Measurements from ENCODE around the gene LOXL3.

The LOXL3 gene

DNA sequence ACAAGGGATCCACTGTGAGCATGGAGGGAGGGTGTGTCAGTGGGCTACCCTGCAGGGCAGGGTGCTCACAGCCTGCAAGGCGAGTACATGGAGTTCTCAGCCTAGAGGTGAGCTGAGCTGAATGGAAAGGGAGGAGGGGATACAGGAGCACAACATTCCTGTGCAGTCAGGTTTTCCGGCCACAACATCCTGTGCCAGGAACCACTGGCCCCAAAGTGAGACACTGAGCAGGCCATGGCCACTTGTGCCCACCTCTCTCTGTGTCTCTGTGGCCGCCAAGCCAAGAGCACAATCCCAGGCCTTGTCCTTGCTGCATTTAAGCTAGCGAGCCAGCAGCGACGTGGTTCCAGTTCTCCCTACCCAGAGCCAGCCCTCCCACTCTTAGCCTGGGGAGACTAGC, 6.8 kb upstream of the LOXL3 start:
- Histone ChIP-seq H4K20me1 (ENCODE audit: low read depth, low read length) (no peaks in the 10 kb centered on the region), H3K27me3 (ENCODE audit: low read length) (no peaks in the 10 kb centered on the region), H3K27ac (ENCODE audit: low read depth, low read length) (no peak overlapping the region), H2AFZ (ENCODE audit: low read depth, low read length, severe bottlenecking) (no peak overlapping the region), H3K4me2 (ENCODE audit: low read depth, low read length, poor library complexity, severe bottlenecking) (no peak overlapping the region), H3F3A (ENCODE audit: insufficient read depth) (no peaks in the 10 kb centered on the region), H3K9me2 (replicated peaks; ENCODE audit: insufficient read depth, low read length) (no peaks in the 10 kb centered on the region), H3K4me3 (ENCODE audit: insufficient read depth, low read length, poor library complexity, severe bottlenecking) (no peak overlapping the region), H3K79me2 (ENCODE audit: insufficient read depth, low read length) (no peaks in the 10 kb centered on the region), H3K9ac (ENCODE audit: low read length) (no peak overlapping the region), H3K36me3 (ENCODE audit: low read length) (no peaks in the 10 kb centered on the region), H3K9me3 (ENCODE audit: insufficient read depth, low read length) (no peaks in the 10 kb centered on the region)
- TF ChIP-seq, protein P1, sequence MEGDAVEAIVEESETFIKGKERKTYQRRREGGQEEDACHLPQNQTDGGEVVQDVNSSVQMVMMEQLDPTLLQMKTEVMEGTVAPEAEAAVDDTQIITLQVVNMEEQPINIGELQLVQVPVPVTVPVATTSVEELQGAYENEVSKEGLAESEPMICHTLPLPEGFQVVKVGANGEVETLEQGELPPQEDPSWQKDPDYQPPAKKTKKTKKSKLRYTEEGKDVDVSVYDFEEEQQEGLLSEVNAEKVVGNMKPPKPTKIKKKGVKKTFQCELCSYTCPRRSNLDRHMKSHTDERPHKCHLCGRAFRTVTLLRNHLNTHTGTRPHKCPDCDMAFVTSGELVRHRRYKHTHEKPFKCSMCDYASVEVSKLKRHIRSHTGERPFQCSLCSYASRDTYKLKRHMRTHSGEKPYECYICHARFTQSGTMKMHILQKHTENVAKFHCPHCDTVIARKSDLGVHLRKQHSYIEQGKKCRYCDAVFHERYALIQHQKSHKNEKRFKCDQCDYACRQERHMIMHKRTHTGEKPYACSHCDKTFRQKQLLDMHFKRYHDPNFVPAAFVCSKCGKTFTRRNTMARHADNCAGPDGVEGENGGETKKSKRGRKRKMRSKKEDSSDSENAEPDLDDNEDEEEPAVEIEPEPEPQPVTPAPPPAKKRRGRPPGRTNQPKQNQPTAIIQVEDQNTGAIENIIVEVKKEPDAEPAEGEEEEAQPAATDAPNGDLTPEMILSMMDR (IDR thresholded peaks at IDR 0.05; ENCODE audit: insufficient read depth, low read length, poor library complexity, severe bottlenecking) = no peak
- TF ChIP-seq EZH2phosphoT487 (conservative IDR thresholded peaks at IDR 0.05; ENCODE audit: low read length) = no peak

DNA sequence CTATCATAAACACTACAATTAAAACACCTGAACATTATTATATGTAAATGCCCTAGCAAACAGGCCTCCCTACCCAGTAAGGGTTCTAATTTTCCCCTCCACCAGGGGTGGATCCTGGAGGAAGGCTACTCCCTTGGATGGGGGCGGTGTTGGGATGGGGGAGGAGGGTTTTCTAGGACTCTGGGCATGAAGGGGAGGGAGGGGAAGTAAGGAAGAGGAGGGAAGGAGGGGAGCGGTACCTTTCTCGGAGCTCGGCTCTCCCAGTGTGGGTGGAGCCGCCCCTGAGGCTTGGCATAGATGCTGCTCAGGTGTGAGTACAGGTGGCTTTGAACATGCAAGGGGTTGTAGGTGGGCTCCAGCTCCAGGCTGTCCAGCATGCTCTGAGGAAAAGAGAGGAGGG, 6.2 kb upstream of the LOXL3 start:
- no peaks in the 10 kb centered on the region for H3K9me2 ChIP-seq (replicated peaks; ENCODE audit: insufficient read depth, low read length)
- H3K79me2 ChIP-seq (ENCODE audit: insufficient read depth, low read length) = no peaks in the 10 kb centered on the region
- no peak overlapping the region for H3K4me2 ChIP-seq (ENCODE audit: low read depth, low read length, poor library complexity, severe bottlenecking)
- H3K4me3 ChIP-seq (ENCODE audit: insufficient read depth, low read length, poor library complexity, severe bottlenecking) = no peak overlapping the region
- H2AFZ ChIP-seq (ENCODE audit: low read depth, low read length, severe bottlenecking) = no peak overlapping the region
- H3F3A ChIP-seq (ENCODE audit: insufficient read depth) = no peaks in the 10 kb centered on the region
- H4K20me1 ChIP-seq (ENCODE audit: low read depth, low read length) = no peaks in the 10 kb centered on the region
- H3K36me3 ChIP-seq (ENCODE audit: low read length) = no peaks in the 10 kb centered on the region
- H3K9me3 ChIP-seq (ENCODE audit: insufficient read depth, low read length) = no peaks in the 10 kb centered on the region
- H3K27ac ChIP-seq (ENCODE audit: low read depth, low read length) = no peak overlapping the region
- TF ChIP-seq EZH2phosphoT487 (conservative IDR thresholded peaks at IDR 0.05; ENCODE audit: low read length) = no peak
- TF ChIP-seq, protein P1 (IDR thresholded peaks at IDR 0.05; ENCODE audit: insufficient read depth, low read length, poor library complexity, severe bottlenecking) = no peak
- no peak overlapping the region for H3K9ac ChIP-seq (ENCODE audit: low read length)
- H3K27me3 ChIP-seq (ENCODE audit: low read length) = no peaks in the 10 kb centered on the region

- H3K9ac ChIP-seq (ENCODE audit: low read length) = no peak overlapping the region
- no peak for TF ChIP-seq EZH2phosphoT487 (conservative IDR thresholded peaks at IDR 0.05; ENCODE audit: low read length)
- TF ChIP-seq, protein P1 (IDR thresholded peaks at IDR 0.05; ENCODE audit: insufficient read depth, low read length, poor library complexity, severe bottlenecking) = no peak
- no peaks in the 10 kb centered on the region for H4K20me1 ChIP-seq (ENCODE audit: low read depth, low read length)
- H3K36me3 ChIP-seq (ENCODE audit: low read length) = no peaks in the 10 kb centered on the region
- H3F3A ChIP-seq (ENCODE audit: insufficient read depth) = no peaks in the 10 kb centered on the region
- H3K9me3 ChIP-seq (ENCODE audit: insufficient read depth, low read length) = no peaks in the 10 kb centered on the region
- H3K4me2 ChIP-seq (ENCODE audit: low read depth, low read length, poor library complexity, severe bottlenecking) = no peak overlapping the region
- H2AFZ ChIP-seq (ENCODE audit: low read depth, low read length, severe bottlenecking) = no peak overlapping the region
- H3K27me3 ChIP-seq (ENCODE audit: low read length) = no peaks in the 10 kb centered on the region
- H3K9me2 ChIP-seq (replicated peaks; ENCODE audit: insufficient read depth, low read length) = no peaks in the 10 kb centered on the region
- H3K79me2 ChIP-seq (ENCODE audit: insufficient read depth, low read length) = no peaks in the 10 kb centered on the region
- no peak overlapping the region for H3K4me3 ChIP-seq (ENCODE audit: insufficient read depth, low read length, poor library complexity, severe bottlenecking)
- no peak overlapping the region for H3K27ac ChIP-seq (ENCODE audit: low read depth, low read length)
These were observed 4.8 kb upstream of the LOXL3 start for GRCh38 chr2:74558284-74559230.
